GM12801 (cell line): ENCODE results near the gene KPNA2.

Source experiments
- TF ChIP-seq, protein P1 (sequence below): IDR thresholded peaks from one replicate; pipeline ENCODE4 v1.5.1; 2011; ENCODE audit warnings: control low read depth; ENCODE audit not compliant: insufficient read length; ENCODE audit errors: extremely low read depth

Gene KPNA2

DNA sequence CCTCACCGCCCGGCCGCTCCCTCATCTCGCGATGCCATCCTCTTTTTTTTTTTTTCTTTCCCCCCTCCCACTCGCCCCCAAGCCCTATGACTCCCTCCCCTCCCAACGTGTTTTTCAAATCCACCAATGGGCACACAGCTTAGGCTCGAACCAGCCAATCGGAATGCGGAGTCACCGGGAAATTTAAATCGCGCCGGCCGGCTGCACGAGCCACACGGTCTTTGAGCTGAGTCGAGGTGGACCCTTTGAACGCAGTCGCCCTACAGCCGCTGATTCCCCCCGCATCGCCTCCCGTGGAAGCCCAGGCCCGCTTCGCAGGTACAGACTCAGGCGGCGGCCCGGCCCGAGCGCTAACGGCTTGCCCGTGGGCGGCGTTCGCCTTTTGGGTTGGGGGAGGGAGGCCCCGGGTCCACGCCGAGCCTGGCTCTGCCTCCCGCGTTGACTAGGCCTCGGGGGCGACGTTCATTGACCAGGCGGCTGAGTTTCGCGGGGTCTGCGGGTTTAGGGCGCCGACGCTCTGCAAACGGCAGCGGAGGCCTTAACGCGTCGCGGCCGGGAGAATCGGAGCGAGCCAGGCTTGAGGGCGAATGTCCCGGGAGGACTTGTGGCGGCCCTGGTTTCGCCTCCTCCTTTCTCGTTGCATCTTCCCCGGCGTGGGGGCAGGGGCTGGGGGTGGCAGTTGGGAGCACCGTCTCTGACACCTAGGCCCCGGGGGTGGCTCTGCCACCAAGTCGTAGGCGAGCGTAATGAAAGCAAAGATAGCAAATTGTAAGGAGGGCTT is at the start of gene KPNA2:
Gene KPNA2, plus strand, starts transcription at position 213 of the 781 bp plus-strand sequence. CDS start 1,398 bp downstream, outside the sequence.
- TF ChIP-seq, protein P1, sequence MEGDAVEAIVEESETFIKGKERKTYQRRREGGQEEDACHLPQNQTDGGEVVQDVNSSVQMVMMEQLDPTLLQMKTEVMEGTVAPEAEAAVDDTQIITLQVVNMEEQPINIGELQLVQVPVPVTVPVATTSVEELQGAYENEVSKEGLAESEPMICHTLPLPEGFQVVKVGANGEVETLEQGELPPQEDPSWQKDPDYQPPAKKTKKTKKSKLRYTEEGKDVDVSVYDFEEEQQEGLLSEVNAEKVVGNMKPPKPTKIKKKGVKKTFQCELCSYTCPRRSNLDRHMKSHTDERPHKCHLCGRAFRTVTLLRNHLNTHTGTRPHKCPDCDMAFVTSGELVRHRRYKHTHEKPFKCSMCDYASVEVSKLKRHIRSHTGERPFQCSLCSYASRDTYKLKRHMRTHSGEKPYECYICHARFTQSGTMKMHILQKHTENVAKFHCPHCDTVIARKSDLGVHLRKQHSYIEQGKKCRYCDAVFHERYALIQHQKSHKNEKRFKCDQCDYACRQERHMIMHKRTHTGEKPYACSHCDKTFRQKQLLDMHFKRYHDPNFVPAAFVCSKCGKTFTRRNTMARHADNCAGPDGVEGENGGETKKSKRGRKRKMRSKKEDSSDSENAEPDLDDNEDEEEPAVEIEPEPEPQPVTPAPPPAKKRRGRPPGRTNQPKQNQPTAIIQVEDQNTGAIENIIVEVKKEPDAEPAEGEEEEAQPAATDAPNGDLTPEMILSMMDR: no peak

DNA sequence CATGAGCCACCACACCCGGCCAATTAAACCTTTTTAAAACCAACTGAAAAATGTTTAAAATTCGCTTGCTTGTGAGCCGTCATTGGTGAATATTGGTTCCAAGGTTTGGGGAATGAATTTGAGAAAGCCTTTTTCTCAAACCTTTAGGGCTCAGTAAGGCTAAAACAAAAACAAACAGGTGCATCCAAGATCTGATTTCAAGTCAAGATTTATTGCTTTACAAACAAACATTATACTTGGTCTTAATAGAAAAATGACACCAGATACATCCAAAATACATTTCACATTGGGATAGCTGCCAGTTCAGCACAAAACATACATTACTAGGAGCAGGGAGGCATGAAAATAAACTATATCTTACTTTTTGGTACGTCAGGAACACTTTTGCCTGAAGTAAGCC is 44.6 kb upstream of the KPNA2 start:
- TF ChIP-seq, protein P1: no peak

DNA sequence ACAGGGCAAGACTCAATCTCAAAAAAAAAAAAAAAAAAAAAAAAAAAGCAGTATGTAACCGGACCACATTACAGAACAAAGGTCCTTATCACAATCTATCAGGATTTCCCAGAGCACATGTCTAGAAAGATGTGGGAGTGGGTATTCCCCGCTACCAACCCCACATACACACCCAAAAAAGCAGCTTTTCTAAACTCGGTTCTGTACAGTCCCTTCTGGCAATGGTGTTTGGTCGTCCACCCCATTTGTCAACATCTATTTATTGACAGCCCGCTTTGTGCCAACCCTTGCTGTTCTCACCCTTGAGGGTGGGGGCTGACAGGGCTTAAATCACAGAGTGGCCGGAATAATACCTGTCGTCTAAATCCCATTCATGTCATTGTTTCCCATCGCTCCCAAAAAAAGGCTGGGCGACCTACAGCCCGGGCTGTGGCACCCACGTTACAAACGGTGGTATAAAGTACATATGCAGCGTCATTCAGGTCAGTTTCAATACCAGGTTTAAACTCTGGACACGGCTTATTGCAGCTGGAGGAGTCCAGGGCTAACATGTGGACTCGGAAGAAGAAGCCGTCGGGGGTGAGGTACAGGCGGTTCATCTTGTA is 42.9 kb upstream of the KPNA2 start:
- TF ChIP-seq, protein P1: no peak

DNA sequence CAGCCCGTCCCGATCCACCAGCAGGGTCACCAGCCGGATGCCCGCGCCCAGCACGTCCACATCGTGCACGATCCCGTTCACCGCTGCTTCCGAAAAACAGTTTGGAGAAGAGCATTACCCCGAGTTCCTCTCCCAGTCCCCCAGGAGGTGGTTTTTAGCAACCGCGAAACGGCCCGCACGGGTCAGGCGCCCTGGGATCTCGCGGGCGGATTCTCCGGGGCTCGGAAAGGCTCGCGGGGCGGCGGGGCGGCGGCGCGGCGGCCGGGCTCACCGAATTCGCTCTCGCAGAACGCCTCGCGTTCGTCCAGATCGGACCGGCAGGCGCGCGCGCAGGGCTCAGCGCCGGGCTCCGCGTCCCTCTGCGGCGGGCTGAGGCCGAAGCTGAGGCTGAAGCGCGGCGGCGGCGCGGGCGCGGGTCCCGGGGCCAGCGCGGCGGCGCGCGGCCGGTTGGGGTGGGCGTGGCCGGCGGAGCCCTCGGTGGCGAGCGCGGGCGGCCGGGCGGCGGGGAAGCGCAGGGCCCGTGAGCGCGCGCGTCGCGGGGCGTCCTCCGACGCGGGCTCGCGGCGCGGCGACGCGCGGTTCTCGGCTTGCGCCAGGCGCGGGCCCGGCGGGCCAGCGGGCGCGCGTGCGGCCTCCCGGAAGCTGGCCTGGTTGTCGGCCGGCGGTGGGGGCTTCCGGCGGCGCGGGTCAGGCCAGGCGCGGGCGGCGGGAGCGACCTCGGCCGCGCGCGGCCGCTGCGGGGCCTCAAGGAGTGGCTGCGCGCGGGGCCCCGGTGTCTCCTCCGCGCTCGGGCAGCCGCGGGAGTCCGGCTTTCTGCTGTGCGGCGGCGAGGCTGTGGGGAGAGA is 42.2 kb upstream of the KPNA2 start:
- TF ChIP-seq, protein P1: no peak

DNA sequence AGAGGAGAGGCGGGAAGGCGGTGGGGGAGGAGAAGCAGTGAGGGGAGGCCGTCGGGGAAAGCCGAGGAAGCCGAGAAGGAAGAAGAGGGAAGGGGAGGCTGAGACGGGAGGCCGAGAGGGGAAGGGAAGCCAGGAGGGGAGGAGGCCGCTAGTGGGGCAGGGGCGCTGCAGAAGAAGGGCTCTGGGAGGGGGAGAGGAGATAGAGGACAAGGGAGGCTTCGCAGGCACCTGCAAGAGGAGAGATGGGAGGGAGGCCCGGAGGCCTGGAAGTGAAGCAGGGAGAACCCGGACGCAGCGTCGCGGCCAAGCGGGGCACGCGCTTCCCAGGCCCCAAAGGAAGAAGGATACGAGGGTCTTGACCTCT is 41.6 kb upstream of the KPNA2 start:
- TF ChIP-seq, protein P1: no peak

DNA sequence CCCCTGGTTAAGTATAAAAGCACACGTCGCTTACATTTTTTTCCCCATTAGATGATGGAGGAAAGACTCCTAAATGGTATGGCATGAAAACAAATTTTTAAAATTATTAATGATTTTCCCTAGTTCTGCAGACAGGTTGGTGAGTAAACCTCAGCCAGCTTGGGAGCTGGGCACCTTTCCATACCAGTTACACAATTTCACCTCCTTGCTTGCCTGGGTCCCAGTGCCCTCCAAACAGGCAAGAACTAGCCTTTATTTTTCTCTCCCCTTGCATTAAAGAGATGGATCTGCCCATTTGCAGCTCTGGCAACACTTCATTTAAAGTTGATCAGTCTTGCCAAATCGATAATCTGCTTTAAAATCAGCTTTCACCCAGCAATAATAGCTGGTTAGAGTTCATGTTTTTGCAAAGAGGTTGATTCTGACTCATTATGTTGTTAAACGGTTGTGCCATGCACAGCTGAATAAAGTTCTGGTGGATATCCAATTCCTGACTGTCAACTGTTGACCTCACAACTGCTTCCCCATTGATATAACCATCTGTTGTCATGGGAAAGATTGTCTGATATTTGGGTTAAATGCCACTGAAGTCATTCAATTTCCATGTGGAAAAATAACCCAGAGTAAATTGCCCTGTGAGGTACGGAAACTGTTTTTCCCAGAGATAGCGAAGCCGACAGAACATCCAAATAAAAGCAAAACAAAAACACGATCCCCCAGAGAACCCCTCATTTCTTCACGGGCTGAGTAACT is 40.5 kb upstream of the KPNA2 start:
- TF ChIP-seq, protein P1: no peak
